Lung microvascular endothelial cell (primary cell): ENCODE results near the gene HERPUD2. TPM values are rescaled to one million over a fixed set of nuclear protein-coding genes. Genes with fewer than 3 reads are reported as not detected.
"Not testable (repeated sequence)": the region's sequence is repeated elsewhere in the genome, so short reads cannot be mapped to it uniquely, and the experiment has no call there.

Experiments
- DNase-seq, 2 donors: peaks; one replicate each; pipeline versions ENCODE4 v3.0.0 to v3.0.0-alpha.2; 2010; ENCODE audit warnings: low read depth in 2 of 2
- total RNA-seq: library from RNA; depleted of rRNA; stranded (reverse); fragments of >200 nt; gene quantifications from 2 replicates; pipeline ENCODE4 v1.2.1, GENCODE V29; 2014

Gene HERPUD2
- total RNA-seq, 1 donor from 2014 or later: 28.8 TPM

- DNase-seq: no peak
Observed at GRCh38 chr7:35617041-35617440, 77.9 kb downstream of the HERPUD2 start.

DNA sequence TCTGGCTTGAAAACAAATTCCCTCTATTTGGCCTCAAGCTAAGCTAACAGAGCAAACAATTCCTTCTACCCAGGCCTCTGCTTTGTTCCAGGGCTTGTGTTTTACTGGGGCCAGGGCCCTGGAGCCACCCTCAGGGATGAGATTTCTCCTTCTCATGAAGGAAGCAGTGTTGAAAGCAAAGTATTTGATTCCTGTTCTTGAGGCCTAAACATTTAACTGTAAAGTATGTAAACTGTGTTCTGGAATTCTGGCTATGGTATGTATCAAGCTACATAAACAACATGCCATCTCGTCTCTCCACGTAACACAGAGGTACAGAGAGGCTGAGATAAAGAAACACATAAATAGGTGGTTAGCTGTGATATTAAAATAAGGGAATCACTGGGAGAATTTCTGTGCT is 81.8 kb downstream of the HERPUD2 start:
- no peak for DNase-seq

DNA sequence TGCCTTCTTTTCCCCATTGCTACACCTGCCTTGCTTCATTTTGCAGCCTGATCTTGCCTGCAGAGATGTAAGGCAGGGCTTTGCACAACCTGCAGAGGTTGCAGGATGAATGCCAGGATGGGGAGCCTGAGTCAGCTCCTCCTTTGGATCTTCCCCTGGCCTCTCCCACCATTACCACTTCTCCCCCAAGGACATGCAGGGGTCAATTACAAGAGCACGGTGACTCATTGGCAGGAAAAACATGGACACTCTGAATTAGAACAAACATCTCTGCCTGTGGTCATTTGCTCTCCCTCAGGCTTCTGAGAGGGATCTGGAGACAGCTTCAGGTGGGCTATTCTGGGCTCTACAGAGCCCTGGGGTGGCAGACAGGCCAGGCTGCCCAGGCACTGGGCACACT is 89.2 kb downstream of the HERPUD2 start:
- peak in 1 of 2 donors; percentile 84 for DNase-seq

- no peak for DNase-seq
Observed at GRCh38 chr7:35604595-35604994, 90.3 kb downstream of the HERPUD2 start.

- no peak for DNase-seq
Observed at GRCh38 chr7:35599645-35600044, 95.3 kb downstream of the HERPUD2 start.

GRCh38 chr7:35599061-35599460 is 95.9 kb downstream of the HERPUD2 start:
- DNase-seq: no peak

DNA sequence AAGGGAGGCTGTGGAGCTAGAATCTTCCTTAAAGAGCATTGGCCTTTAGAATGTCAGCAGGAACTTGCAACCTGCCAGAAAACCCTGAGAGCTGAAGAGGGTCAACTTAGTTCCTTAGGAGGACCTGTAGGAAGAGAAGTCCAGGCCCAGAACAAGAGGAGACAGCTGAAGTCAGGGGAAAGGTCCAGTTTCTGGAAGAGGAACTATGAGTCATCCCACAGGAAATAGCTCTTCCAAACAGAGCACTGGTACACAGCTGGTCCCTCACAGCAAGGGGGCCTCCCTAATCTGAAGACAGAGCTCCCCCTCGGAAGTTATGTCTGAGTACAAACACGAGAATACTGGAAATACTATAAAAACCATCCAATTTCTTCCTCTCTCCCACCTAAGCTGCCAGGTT is 98.9 kb downstream of the HERPUD2 start:
- DNase-seq: peak in 1 of 2 donors; percentile 78

DNA sequence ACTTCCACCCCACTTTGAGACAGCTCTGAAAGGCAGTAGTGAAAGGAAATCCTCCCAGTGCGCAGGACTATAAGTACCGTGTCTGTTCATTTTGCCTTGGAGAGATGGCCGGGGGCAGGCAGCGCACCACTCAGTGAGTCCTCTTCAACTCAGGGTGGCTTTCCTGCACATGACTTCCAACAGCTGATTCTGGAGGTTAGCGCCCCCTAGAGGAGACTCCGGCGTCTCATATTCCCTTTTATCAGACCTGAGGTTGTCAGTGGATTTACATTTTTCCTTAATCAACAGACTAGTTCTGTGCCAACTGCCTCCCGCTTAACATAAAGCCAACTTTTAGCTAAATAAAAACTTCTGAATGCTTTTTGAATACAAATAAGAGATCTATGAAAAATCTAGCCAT is 101.0 kb downstream of the HERPUD2 start:
- DNase-seq: peak in 1 of 2 donors; percentile 6

GRCh38 chr7:35588647-35589046 is 106.3 kb downstream of the HERPUD2 start:
- no peak for DNase-seq

DNA sequence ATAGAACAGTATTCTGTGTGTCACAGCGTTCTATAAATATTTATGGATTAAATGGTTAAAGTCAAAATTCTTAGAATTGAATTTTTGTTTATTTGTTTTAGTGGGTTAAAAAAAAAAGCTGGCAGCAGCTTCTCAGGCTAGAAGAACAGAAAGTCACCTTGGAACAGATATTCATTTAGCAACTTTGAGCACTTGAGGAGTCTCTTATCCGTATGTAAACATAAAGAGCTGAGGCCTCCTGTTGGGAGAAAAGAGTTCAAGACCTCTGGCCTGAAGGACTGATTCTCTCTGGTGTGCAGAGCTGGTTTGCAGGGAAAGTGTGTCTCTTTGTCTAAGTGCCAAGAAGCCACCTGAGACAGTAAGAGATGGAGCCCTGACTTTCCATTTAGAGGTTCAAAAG is 109.9 kb downstream of the HERPUD2 start:
- no peak for DNase-seq

GRCh38 chr7:35584533-35584932 is 110.4 kb downstream of the HERPUD2 start:
- not testable (repeated sequence) for DNase-seq

Other genes with a start within 250 kb of the HERPUD2 start
- 80.4 and 92.7 TPM in 2 replicates for gene SEPTIN7, start 105.9 kb upstream of the HERPUD2 start, total RNA-seq